ENCODE results near the gene MSH6.

- TF ChIP-seq MXI1 (conservative IDR thresholded peaks at IDR 0.05; ENCODE audit: poor library complexity, severe bottlenecking) (no peak), POLR2AphosphoS5 (IDR thresholded peaks at IDR 0.05) (no peak)
These were observed 4.1 kb upstream of the MSH6 start for GRCh38 chr2:47778698-47779425.

Data from neural cell (in vitro differentiated cells).